NCI-H526 (cell line): Measurements from ENCODE around the gene CNKSR2.

Source experiments
- DNase-seq, 2 experiments: peaks; one replicate each; lab custom pipeline; 2025; lab: John Stamatoyannopoulos, UW

Gene CNKSR2

DNA sequence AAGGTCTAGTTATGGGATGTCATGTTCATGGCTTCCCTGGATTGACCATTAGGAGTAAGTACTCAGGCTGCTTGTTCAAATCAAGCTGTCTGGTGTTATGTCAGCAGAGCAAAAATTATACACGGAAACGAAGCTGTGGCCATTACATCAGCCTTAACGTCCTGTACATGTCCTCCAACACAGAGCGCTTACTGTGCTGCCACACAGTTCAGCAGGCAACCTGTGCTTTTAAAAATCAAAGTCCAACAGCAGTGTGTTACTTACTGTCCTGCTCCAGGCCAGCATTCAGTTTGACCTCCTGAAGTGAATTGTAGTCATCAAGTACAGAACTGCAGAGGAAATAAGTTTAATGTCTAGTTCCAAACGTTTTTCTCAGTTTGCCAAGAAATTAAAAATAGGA, 237.9 kb downstream of the CNKSR2 start:
- no peak for DNase-seq

GRCh38 chrX:21616386-21616785, 242.2 kb downstream of the CNKSR2 start:
- no peak for DNase-seq

DNA sequence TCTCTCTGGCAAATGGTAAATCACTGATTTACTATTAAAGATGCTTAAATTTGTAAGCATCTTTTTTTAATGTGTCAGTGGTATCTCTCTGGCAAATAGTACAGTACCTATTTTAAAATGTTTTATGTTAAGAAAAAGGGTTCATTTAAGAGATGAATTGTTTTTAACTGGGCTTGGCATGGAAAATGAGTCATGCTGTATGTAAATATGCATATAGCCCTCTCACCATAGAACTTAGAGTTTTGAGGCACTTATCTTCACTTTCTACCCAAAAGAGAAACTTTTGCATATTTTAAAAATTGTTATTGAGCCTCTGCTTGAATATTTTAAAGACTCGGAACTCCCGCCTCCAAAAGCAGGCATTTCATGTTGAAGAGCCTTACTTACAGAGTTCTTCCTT, 246.0 kb downstream of the CNKSR2 start:
- no peak for DNase-seq

- no peak for DNase-seq
These were observed 249.7 kb downstream of the CNKSR2 start for GRCh38 chrX:21623778-21624501.

- no peak for DNase-seq
These were observed 257.8 kb downstream of the CNKSR2 start for GRCh38 chrX:21632027-21632426.

GRCh38 chrX:21638311-21638710, 264.1 kb downstream of the CNKSR2 start:
- DNase-seq, result no peak

- no peak for DNase-seq
These were observed 265.6 kb downstream of the CNKSR2 start for GRCh38 chrX:21639775-21640174.

DNA sequence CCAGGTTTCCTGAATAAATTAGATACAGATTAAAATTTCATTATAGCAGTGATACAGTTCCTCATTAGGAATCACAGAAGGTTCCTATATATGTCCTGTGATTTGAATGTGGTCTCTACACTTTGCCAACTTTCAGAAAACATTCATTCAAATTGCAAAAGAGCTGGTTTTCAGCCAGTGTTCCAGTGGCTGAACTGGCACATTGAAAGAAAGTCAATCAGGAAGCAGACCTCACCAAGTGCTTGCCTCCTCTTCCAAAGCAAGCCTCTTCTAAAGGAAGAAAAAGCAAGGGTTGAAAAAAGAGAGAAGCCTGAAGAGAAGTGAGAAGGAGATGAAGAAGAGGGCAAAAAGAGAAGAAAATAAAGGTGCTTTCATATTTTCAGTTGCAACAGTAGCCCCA, 271.2 kb downstream of the CNKSR2 start:
- DNase-seq, result peak in 1 of 2 experiments; percentile 8

- DNase-seq, result no peak
These were observed 271.7 kb downstream of the CNKSR2 start for GRCh38 chrX:21645886-21646285.

GRCh38 chrX:21655901-21656586, 281.8 kb downstream of the CNKSR2 start:
- no peak for DNase-seq

GRCh38 chrX:21656587-21657317, 282.5 kb downstream of the CNKSR2 start:
- DNase-seq, result no peak

DNA sequence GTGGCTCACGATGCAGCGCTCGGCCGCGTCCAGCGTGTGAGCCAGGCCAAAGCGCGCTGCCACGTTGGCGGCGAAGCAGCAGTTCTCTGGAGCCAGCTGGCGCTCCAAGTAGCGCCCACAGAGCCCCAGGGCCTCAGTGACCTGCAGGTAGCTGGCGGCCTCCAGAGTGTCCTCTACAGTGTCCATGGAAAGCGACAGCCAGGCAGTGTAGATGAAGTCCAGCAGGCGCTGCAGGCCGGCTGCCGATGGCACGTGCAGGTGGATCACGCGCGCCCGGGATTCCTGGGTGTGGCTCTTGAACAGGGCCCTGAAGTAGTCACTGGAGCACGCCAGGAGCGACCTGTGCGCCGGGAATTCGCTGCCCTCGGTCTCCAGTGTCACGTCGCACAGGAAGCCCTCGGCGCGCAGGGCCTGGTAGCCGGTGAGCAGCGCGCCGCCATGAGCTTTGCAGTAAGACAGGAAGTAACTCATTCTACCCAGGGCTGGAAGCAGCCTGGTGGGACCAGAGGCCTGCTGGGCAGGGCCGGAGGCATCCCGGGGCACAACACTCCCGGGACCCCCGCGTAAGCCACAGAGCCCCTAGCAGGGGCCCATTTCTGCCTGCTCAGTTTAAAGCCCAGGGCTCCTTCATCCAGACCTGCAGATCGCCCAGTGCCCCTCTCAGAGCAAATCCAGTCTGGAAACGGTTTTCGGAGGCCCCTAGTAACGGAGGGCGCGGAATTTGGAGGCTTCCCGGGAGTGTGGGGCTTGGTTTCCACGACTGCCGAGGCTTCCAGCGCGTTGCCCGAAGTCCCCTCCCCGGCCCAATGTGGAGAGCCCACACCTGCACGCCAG, 283.3 kb downstream of the CNKSR2 start:
- no peak for DNase-seq

DNA sequence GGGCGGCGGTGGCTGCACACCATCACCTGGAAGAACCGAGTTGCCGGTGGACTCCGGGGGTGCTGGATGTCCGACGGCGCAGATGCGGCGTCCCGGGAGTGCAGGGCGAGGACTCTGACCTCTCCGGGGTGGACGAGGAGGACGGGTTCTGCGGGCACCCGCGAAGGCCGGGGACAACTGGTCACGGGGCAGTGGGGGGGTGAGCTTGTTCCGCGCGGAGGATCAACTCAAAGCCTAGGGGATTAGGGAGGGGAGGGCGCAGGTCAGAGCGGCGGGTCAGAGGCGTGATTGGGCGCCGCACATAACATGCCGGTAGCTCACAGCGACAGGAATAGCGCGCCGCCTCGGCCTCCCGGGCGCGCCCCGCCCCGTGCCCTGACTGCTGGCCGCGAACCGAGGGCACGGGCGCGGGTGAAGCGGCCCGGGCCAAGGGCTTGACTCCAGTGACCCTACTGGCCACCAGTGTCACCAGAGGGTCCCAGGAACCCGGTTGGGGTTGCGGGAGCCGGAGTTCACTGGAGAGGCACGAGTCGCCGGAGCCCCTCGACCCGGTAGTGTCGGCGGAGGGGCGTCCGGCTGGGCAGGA, 284.0 kb downstream of the CNKSR2 start, which contains the start of gene KLHL34:
Gene KLHL34 (minus strand): TSS at position 179 of the 586 bp plus-strand sequence. CDS start 542 bp downstream, outside the sequence.
- DNase-seq, result no peak

GRCh38 chrX:21658746-21659145, 284.5 kb downstream of the CNKSR2 start:
- no peak for DNase-seq

DNA sequence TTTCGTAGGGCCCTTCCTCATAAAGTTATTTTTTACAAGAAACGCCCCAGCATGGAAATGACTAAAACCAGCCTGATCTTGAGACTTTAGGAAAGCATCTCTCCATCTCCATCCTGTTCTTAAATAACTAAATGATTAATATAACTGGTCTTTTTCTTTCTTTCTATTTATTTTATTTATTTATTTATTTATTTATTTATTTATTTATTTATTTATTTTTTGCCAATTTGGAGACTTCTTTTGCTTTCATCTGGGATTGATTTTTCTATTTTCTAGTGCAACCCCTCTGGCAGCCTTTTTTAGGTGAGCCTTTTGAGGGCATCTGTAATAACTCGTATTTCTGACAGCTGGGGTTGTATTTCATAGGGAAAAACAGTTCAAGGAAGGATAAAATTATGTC, 285.1 kb downstream of the CNKSR2 start:
- no peak for DNase-seq

DNA sequence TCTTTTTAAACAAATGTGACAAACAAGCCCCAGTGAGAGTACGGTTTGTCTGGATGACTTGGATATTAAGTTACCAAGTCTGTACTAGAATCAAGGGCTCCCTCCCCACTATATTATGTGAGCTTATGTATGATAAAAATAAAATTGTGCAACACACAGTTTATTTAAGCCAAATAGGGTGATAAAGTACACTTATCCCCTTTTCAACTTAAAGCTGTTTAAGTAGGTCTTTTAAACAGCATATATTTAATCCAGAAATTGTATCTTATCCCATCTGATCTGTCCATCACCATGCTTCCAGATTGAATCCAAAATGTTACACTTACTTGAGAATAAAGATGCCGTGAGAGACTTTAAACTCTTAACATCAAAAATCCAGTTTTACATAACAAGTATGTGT, 285.9 kb downstream of the CNKSR2 start:
- no peak for DNase-seq

GRCh38 chrX:21661316-21661715, 287.1 kb downstream of the CNKSR2 start:
- no peak for DNase-seq

GRCh38 chrX:21662761-21663160, 288.5 kb downstream of the CNKSR2 start:
- no peak for DNase-seq

GRCh38 chrX:21666252-21666651, 292.0 kb downstream of the CNKSR2 start:
- DNase-seq, result no peak

GRCh38 chrX:21666679-21667078, 292.5 kb downstream of the CNKSR2 start:
- DNase-seq, result no peak

DNA sequence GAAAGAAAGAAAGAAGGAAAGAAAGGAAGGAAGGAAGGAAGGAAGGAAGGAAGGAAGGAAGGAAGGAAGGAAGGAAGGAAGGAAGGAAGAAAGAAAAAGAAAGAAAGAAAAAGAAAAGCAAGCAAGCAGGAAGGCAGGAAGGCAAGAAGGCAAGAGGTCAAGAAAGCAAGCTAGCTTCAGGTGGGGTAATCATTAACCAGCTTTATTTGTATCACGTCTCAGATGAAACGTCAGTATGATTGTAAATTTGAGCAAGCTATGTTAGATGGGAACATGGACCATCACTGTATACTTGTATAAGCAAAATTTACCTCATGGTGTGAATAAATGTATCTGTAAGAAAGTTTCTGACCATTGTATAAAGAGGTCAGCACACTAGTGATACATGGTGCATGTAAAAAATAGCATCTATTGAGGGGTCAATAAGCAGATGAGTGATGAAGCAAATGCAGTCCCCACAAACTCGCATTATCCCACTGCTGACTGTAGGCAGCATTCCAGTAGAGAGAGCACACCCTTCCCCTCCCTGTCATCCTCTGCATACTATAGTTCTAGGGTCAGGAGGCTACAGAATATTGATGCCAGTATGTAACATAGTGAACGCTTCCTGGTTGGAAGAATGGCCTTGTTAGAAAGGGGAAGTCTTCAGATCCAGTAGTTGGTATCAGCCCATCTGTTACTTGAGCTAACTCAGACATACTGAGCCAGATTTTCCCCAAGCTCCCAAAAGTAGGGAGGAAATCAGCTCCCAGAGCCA, 300.4 kb downstream of the CNKSR2 start:
- peak in 1 of 2 experiments; percentile 0 for DNase-seq
